Liver (tissue), 9 donors: Measurements from ENCODE around the gene PALLD. TPM values are rescaled to one million over a fixed set of nuclear protein-coding genes. Genes with fewer than 3 reads are reported as not detected.
"Not testable (repeated sequence)": the region's sequence is repeated elsewhere in the genome, so short reads cannot be mapped to it uniquely, and the experiment has no call there.

ENCODE experiments used
- DNase-seq: peaks from one replicate; pipeline ENCODE4 v3.0.0-alpha.2; 2017; ENCODE audit warnings: low spot score
- H3K27ac ChIP-seq, 2 donors: one replicate each; pipeline ENCODE4 v1.7.0; 2013; ENCODE audit warnings: inconsistent platforms in 2 of 2, low read length in 2 of 2, control low read depth in 1 of 2, low read depth in 1 of 2, mild to moderate bottlenecking in 1 of 2
- H3K27me3 ChIP-seq, 4 donors: one replicate each; pipeline versions ENCODE4 v1.6.1 to v1.7.0; 2013; ENCODE audit warnings: low read length in 3 of 4, inconsistent platforms in 1 of 4, mild to moderate bottlenecking in 1 of 4, moderate library complexity in 1 of 4; ENCODE audit not compliant: control insufficient read depth in 4 of 4, insufficient read depth in 4 of 4
- H3K36me3 ChIP-seq, 4 donors: one replicate each; pipeline versions ENCODE4 v1.6.1 to v1.7.0; 2013; ENCODE audit warnings: low read length in 3 of 4, mild to moderate bottlenecking in 3 of 4, low read depth in 1 of 4, moderate library complexity in 1 of 4; ENCODE audit not compliant: control insufficient read depth in 4 of 4, insufficient read depth in 3 of 4
- H3K4me1 ChIP-seq, 4 donors: one replicate each; pipeline versions ENCODE4 v1.6.1 to v1.7.0; 2013; ENCODE audit warnings: low read length in 3 of 4, mild to moderate bottlenecking in 3 of 4, moderate library complexity in 1 of 4; ENCODE audit not compliant: control insufficient read depth in 4 of 4, insufficient read depth in 4 of 4
- H3K4me3 ChIP-seq, 3 donors: one replicate each; pipeline versions ENCODE4 v1.6.1 to v1.7.0; 2013; ENCODE audit warnings: low read length in 3 of 3, control low read depth in 1 of 3, low read depth in 1 of 3, mild to moderate bottlenecking in 1 of 3
- H3K9ac ChIP-seq, 2 donors: one replicate each; pipeline ENCODE4 v1.7.0; 2013; ENCODE audit warnings: low read length in 2 of 2, mild to moderate bottlenecking in 2 of 2, moderate library complexity in 2 of 2, control low read depth in 1 of 2, low read depth in 1 of 2
- H3K9me3 ChIP-seq, 4 donors: one replicate each; pipeline versions ENCODE4 v1.6.1 to v1.7.0; 2013; ENCODE audit warnings: low read length in 3 of 4; ENCODE audit not compliant: control insufficient read depth in 4 of 4
- ATF3 ChIP-seq: IDR thresholded peaks from 2 replicates; pipeline ENCODE4 v1.6.1; 2016; ENCODE audit warnings: antibody characterized with exemption
- CTCF ChIP-seq: fragments of 150-350 bp; IDR thresholded peaks from 2 replicates; pipeline ENCODE4 v1.5.1; 2017; ENCODE audit warnings: improper control_type of control experiment, low read depth, low read length; ENCODE audit not compliant: missing input control
- EGR1 ChIP-seq, 2 donors: IDR thresholded peaks; 2 replicates each; pipeline ENCODE4 v1.6.1; 2016 to 2018; ENCODE audit warnings: antibody characterized with exemption in 2 of 2, low read depth in 2 of 2
- FOXA1 ChIP-seq: IDR thresholded peaks from 2 replicates; pipeline ENCODE4 v1.6.1; 2016; ENCODE audit warnings: antibody characterized with exemption
- FOXA2 ChIP-seq: IDR thresholded peaks from 2 replicates; pipeline ENCODE4 v1.6.1; 2016; ENCODE audit warnings: antibody characterized with exemption
- GABPA ChIP-seq, 2 donors: IDR thresholded peaks in 1 of 2; conservative IDR thresholded peaks in 1 of 2; 2 replicates each; pipeline ENCODE4 v1.6.1; 2016; ENCODE audit warnings: antibody characterized with exemption in 2 of 2, mild to moderate bottlenecking in 1 of 2, moderate library complexity in 1 of 2
- HNF4A ChIP-seq, 2 donors: conservative IDR thresholded peaks; 2 replicates each; pipeline ENCODE4 v1.6.1; 2016; ENCODE audit warnings: antibody characterized with exemption in 2 of 2, mild to moderate bottlenecking in 2 of 2
- HNF4G ChIP-seq: IDR thresholded peaks from 2 replicates; pipeline ENCODE4 v1.6.1; 2016; ENCODE audit warnings: antibody characterized with exemption
- JUND ChIP-seq, 2 donors: IDR thresholded peaks; 2 replicates each; pipeline ENCODE4 v1.6.1; 2016; ENCODE audit warnings: antibody characterized with exemption in 2 of 2
- NR2F2 ChIP-seq: IDR thresholded peaks from 2 replicates; pipeline ENCODE4 v1.6.1; 2016; ENCODE audit warnings: antibody characterized with exemption
- RAD21 ChIP-seq, 2 donors: IDR thresholded peaks; 2 replicates each; pipeline ENCODE4 v1.6.1; 2016; ENCODE audit warnings: antibody characterized with exemption in 2 of 2, mild to moderate bottlenecking in 2 of 2
- REST ChIP-seq: IDR thresholded peaks from 2 replicates; pipeline ENCODE4 v1.6.1; 2016; ENCODE audit warnings: antibody characterized with exemption, mild to moderate bottlenecking
- RXRA ChIP-seq, 2 donors: IDR thresholded peaks; 2 replicates each; pipeline ENCODE4 v1.6.1; 2017 to 2018; ENCODE audit warnings: antibody characterized with exemption in 2 of 2, mild to moderate bottlenecking in 1 of 2
- SP1 ChIP-seq: IDR thresholded peaks from 2 replicates; pipeline ENCODE4 v1.6.1; 2018; ENCODE audit warnings: antibody characterized with exemption, mild to moderate bottlenecking
- TAF1 ChIP-seq: conservative IDR thresholded peaks from 2 replicates; pipeline ENCODE4 v1.6.1; 2016; ENCODE audit warnings: antibody characterized with exemption, mild to moderate bottlenecking
- YY1 ChIP-seq: IDR thresholded peaks from 2 replicates; pipeline ENCODE4 v1.6.1; 2016; ENCODE audit warnings: antibody characterized with exemption, mild to moderate bottlenecking
- WGBS: extraction: QIAGEN DNeasy Blood & Tissue Kit; methylation state at CpG from one replicate; pipeline ENCODE4 v1.1.7; 2013; 5-methylcytosine and 5-hydroxymethylcytosine counted together
- polyA plus RNA-seq, 2 donors: library from polyadenylated mRNA; stranded (reverse) in 1 of 2; unstranded in 1 of 2; fragments of 200-250 nt in 1 of 2; fragments of >200 nt in 1 of 2; fragmentation: Nextera tagmentation in 1 of 2; extraction: Ambion mirVana in 1 of 2; gene quantifications; one replicate each; pipeline versions ENCODE4 v1.2.1 to v1.2.3, GENCODE V29; 2013 to 2015
- total RNA-seq, 2 donors: library from RNA; depleted of rRNA; stranded (reverse); fragments of >200 nt; gene quantifications; one replicate each; pipeline ENCODE4 v1.2.3, GENCODE V29; 2014
- TF ChIP-seq, protein P1 (sequence below): IDR thresholded peaks from 2 replicates; pipeline ENCODE4 v1.6.1; 2016; ENCODE audit warnings: antibody characterized with exemption
- TF ChIP-seq, protein P2 (sequence below): IDR thresholded peaks from 2 replicates; pipeline ENCODE4 v1.6.1; 2016; ENCODE audit warnings: antibody characterized with exemption
- donor health status: healthy.
- donor health status: healthy.
- donor health status: healthy.
- donor health status: healthy.
- donor health status: healthy.

Gene PALLD
- total and polyA plus RNA-seq, 4 donors = 9.0 to 26.3 (median 14.7) TPM

DNA sequence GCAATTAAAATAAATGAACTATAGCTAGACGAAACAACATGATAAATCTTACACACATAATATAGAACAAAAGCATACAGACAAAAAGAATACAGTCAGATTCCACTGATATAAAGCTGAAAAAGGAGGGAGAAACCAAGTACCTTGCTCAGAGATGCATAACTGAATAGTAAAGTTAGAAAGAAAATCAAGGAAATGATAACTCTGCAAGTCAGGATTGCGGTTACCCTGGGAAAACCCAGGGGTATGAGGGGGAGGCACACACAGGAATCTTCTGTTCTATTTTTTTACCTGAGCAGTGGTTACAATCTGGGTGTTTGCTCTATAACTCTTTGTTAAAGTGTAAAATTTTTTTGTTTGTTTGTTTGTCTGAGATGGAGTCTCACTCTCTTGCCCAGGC, 304.1 kb downstream of the PALLD start:
- Histone ChIP-seq H3K9me3 (no peaks in the 10 kb centered on the region), H3K4me3 (no peak overlapping the region), H3K27ac (no peak overlapping the region), H3K4me1 (no peaks in the 10 kb centered on the region), H3K9ac (no peak overlapping the region), H3K36me3 (no peaks in the 10 kb centered on the region), H3K27me3 (no peaks in the 10 kb centered on the region)
- 94% methylated on average over 2 of the region's 2 CpGs for WGBS
- no peak for DNase-seq
- TF ChIP-seq HNF4A (conservative IDR thresholded peaks at IDR 0.05) (no peak), FOXA2 (no peak)

DNA sequence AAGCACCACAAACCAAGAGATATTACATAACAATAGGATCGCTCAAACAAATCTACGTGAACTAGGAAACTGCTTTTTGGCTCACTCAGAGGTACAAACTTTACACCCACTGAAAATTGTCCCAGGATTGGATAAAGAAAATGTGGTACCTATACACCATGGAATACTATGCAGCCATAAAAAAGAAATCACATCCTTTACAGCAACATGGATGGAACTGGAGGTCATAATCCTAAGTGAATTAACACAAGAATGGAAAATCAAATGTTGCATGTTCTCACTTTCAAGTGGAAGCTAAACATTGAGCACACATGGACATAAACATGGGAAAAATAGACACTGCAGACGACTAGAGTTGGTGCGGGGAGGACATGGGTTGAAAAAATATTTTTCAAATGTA, 305.4 kb downstream of the PALLD start:
- Histone ChIP-seq H3K27ac (no peak overlapping the region), H3K9me3 (no peaks in the 10 kb centered on the region), H3K36me3 (no peaks in the 10 kb centered on the region), H3K9ac (no peak overlapping the region), H3K4me1 (no peaks in the 10 kb centered on the region), H3K4me3 (no peak overlapping the region), H3K27me3 (no peaks in the 10 kb centered on the region)
- no peak for TF ChIP-seq RXRA (IDR thresholded peaks at IDR 0.05)
- TF ChIP-seq ATF3 = no peak
- no peak for TF ChIP-seq NR2F2
- no peak for TF ChIP-seq RAD21 (IDR thresholded peaks at IDR 0.05)
- TF ChIP-seq SP1 = no peak
- TF ChIP-seq FOXA2 = no peak
- TF ChIP-seq, protein P1, sequence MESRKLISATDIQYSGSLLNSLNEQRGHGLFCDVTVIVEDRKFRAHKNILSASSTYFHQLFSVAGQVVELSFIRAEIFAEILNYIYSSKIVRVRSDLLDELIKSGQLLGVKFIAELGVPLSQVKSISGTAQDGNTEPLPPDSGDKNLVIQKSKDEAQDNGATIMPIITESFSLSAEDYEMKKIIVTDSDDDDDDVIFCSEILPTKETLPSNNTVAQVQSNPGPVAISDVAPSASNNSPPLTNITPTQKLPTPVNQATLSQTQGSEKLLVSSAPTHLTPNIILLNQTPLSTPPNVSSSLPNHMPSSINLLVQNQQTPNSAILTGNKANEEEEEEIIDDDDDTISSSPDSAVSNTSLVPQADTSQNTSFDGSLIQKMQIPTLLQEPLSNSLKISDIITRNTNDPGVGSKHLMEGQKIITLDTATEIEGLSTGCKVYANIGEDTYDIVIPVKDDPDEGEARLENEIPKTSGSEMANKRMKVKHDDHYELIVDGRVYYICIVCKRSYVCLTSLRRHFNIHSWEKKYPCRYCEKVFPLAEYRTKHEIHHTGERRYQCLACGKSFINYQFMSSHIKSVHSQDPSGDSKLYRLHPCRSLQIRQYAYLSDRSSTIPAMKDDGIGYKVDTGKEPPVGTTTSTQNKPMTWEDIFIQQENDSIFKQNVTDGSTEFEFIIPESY = no peak
- no peak for TF ChIP-seq HNF4G
- no peak for TF ChIP-seq REST
- TF ChIP-seq HNF4A (conservative IDR thresholded peaks at IDR 0.05) = no peak
- TF ChIP-seq TAF1 = no peak
- no peak for TF ChIP-seq GABPA (IDR thresholded peaks at IDR 0.05 in 1 of 2, conservative IDR thresholded peaks at IDR 0.05 in 1 of 2)
- no peak for TF ChIP-seq EGR1 (IDR thresholded peaks at IDR 0.05; ENCODE audit: low read depth in 2 of 2)
- TF ChIP-seq FOXA1 = no peak
- TF ChIP-seq, protein P2, sequence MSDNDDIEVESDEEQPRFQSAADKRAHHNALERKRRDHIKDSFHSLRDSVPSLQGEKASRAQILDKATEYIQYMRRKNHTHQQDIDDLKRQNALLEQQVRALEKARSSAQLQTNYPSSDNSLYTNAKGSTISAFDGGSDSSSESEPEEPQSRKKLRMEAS = no peak
- TF ChIP-seq YY1 = no peak
- no peak for TF ChIP-seq JUND (IDR thresholded peaks at IDR 0.05)
- no peak for TF ChIP-seq CTCF
- DNase-seq = no peak
- 96% methylated on average over 4 of the region's 4 CpGs for WGBS

GRCh38 chr4:168803052-168803451, 306.2 kb downstream of the PALLD start:
- H3K4me3 ChIP-seq, DNase-seq, H3K9me3 ChIP-seq, H3K27ac ChIP-seq, H3K4me1 ChIP-seq, H3K27me3 ChIP-seq, H3K36me3 ChIP-seq, H3K9ac ChIP-seq: not testable (repeated sequence)
- 85% methylated on average over 5 of the region's 5 CpGs for WGBS
